Smooth muscle cell (in vitro differentiated cells): ENCODE results near the gene PIK3C2G. TPM values are rescaled to one million over a fixed set of nuclear protein-coding genes. Genes with fewer than 3 reads are reported as not detected.

ENCODE experiments used
- DNase-seq: peaks from one replicate; lab custom pipeline; 2025; ENCODE audit not compliant: unreplicated experiment; lab: John Stamatoyannopoulos, UW
- H2AFZ ChIP-seq: fragments of 200-600 bp; sonication (generic); 2 replicates; pipeline ENCODE4 v1.6.0; 2016; ENCODE audit warnings: antibody characterized with exemption, low read depth, mild to moderate bottlenecking
- H3F3A ChIP-seq: fragments of 200-600 bp; sonication (generic); 2 replicates; pipeline ENCODE4 v1.6.0; 2017; ENCODE audit warnings: antibody characterized with exemption, low read depth
- H3K27ac ChIP-seq: fragments of 200-600 bp; sonication (generic); 2 replicates; pipeline ENCODE4 v1.5.1; 2016; ENCODE audit warnings: low read depth, mild to moderate bottlenecking
- H3K27me3 ChIP-seq: fragments of 200-600 bp; sonication (generic); 2 replicates; pipeline ENCODE4 v1.6.1; 2016; ENCODE audit warnings: low read depth, mild to moderate bottlenecking
- H3K36me3 ChIP-seq: fragments of 200-600 bp; sonication (generic); 2 replicates; pipeline ENCODE4 v1.5.1; 2016; ENCODE audit warnings: low read depth
- H3K4me1 ChIP-seq: fragments of 200-600 bp; sonication (generic); 2 replicates; pipeline ENCODE4 v1.5.1; 2016; ENCODE audit warnings: low read depth
- H3K4me2 ChIP-seq: fragments of 200-600 bp; sonication (generic); 2 replicates; pipeline ENCODE4 v1.6.0; 2016; ENCODE audit warnings: mild to moderate bottlenecking
- H3K4me3 ChIP-seq: fragments of 200-600 bp; sonication (generic); 2 replicates; pipeline ENCODE4 v1.5.1; 2016; ENCODE audit warnings: mild to moderate bottlenecking
- H3K79me2 ChIP-seq: fragments of 200-600 bp; sonication (generic); 2 replicates; pipeline ENCODE4 v1.6.0; 2016; ENCODE audit warnings: low read depth, mild to moderate bottlenecking
- H3K9ac ChIP-seq: fragments of 200-600 bp; sonication (generic); 2 replicates; pipeline ENCODE4 v1.6.0; 2016; ENCODE audit warnings: low read depth
- H3K9me3 ChIP-seq: fragments of 200-600 bp; sonication (generic); replicated peaks from 2 replicates; pipeline ENCODE4 v1.5.1; 2016; ENCODE audit warnings: low read depth
- H4K20me1 ChIP-seq: fragments of 200-600 bp; sonication (generic); 2 replicates; pipeline ENCODE4 v1.6.0; 2016; ENCODE audit warnings: low read depth
- WGBS: methylation state at CpG from one replicate; pipeline ENCODE4 v1.1.7; 2016; ENCODE audit warnings: low lambda C conversion rate; 5-methylcytosine and 5-hydroxymethylcytosine counted together
- polyA plus RNA-seq: library from polyadenylated mRNA; unstranded; fragments of >200 nt; fragmentation: Nextera tagmentation; extraction: Ambion mirVana; gene quantifications from 2 replicates; pipeline ENCODE4 v1.2.1, GENCODE V29; 2016
- total RNA-seq: library from RNA; depleted of rRNA; stranded (reverse); fragments of >200 nt; gene quantifications from 2 replicates; pipeline ENCODE4 v1.2.3, GENCODE V29; 2014
- TF ChIP-seq, protein P1 (sequence below): fragments of 200-600 bp; sonication (generic); IDR thresholded peaks from 2 replicates; pipeline ENCODE4 v1.5.1; 2017; ENCODE audit warnings: borderline replicate concordance, mild to moderate bottlenecking, antibody characterized with exemption; ENCODE audit not compliant: insufficient read depth, poor library complexity, severe bottlenecking

PIK3C2G gene
- total and polyA plus RNA-seq, 2 experiments from 2014 or later: 0.63 TPM; not detected in 1

DNA sequence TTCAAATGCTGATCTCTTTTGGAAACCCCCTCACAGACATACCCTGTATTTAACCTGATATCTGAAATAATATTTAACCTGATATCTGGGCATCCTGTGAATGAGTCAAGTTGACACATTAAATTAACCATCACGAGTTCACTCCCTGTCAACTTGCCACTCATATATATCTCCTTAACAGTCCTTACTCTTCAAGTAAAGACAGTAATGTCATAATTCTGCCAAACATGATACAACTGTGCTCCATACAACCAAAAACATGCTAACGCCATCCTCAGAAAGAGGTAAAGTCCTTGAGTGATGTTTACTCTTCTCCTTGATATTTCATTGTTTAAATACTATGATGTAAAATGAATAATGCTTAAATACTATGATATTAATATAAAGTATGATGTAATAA lies 371.5 kb downstream of the PIK3C2G start:
- TF ChIP-seq, protein P1, sequence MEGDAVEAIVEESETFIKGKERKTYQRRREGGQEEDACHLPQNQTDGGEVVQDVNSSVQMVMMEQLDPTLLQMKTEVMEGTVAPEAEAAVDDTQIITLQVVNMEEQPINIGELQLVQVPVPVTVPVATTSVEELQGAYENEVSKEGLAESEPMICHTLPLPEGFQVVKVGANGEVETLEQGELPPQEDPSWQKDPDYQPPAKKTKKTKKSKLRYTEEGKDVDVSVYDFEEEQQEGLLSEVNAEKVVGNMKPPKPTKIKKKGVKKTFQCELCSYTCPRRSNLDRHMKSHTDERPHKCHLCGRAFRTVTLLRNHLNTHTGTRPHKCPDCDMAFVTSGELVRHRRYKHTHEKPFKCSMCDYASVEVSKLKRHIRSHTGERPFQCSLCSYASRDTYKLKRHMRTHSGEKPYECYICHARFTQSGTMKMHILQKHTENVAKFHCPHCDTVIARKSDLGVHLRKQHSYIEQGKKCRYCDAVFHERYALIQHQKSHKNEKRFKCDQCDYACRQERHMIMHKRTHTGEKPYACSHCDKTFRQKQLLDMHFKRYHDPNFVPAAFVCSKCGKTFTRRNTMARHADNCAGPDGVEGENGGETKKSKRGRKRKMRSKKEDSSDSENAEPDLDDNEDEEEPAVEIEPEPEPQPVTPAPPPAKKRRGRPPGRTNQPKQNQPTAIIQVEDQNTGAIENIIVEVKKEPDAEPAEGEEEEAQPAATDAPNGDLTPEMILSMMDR: no peak
- WGBS: 80% methylated on average over 2 of the region's 2 CpGs
- Histone ChIP-seq H3K4me2 (no peak overlapping the region), H4K20me1 (no peaks in the 10 kb centered on the region), H3K4me1 (no peaks in the 10 kb centered on the region), H2AFZ (no peak overlapping the region), H3K27ac (no peak overlapping the region), H3K9ac (no peak overlapping the region), H3K9me3 (no peaks in the 10 kb centered on the region), H3K27me3 (no peaks in the 10 kb centered on the region), H3K4me3 (no peak overlapping the region), H3K79me2 (no peaks in the 10 kb centered on the region), H3K36me3 (no peaks in the 10 kb centered on the region), H3F3A (no peaks in the 10 kb centered on the region)
- no peak for DNase-seq

DNA sequence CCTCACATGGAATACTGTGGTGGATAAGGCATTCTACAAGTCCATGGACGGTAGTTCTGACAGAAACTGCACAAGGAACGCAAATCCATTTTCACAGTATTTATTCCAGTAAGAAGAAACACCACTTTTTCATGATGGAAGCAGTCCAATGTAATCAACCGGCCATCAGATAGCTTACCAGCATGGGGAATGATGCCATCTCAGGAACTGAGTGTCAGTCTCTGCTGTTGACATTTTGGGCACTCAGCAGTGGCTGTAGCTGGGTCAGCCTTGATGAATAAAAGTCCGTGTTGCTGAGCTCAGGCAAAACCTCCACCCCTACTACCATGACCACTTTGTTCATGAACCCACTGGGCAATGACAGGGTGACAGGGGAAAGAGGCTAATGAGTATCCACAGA lies 373.1 kb downstream of the PIK3C2G start:
- TF ChIP-seq, protein P1: no peak
- Histone ChIP-seq H3K9me3 (no peaks in the 10 kb centered on the region), H4K20me1 (no peaks in the 10 kb centered on the region), H2AFZ (no peak overlapping the region), H3K9ac (no peak overlapping the region), H3K4me1 (no peaks in the 10 kb centered on the region), H3K36me3 (no peaks in the 10 kb centered on the region), H3F3A (no peaks in the 10 kb centered on the region), H3K4me3 (no peak overlapping the region), H3K27me3 (no peaks in the 10 kb centered on the region), H3K27ac (no peak overlapping the region), H3K4me2 (no peak overlapping the region), H3K79me2 (no peaks in the 10 kb centered on the region)
- WGBS: 83% methylated on average over 4 of the region's 4 CpGs
- DNase-seq: no peak

DNA sequence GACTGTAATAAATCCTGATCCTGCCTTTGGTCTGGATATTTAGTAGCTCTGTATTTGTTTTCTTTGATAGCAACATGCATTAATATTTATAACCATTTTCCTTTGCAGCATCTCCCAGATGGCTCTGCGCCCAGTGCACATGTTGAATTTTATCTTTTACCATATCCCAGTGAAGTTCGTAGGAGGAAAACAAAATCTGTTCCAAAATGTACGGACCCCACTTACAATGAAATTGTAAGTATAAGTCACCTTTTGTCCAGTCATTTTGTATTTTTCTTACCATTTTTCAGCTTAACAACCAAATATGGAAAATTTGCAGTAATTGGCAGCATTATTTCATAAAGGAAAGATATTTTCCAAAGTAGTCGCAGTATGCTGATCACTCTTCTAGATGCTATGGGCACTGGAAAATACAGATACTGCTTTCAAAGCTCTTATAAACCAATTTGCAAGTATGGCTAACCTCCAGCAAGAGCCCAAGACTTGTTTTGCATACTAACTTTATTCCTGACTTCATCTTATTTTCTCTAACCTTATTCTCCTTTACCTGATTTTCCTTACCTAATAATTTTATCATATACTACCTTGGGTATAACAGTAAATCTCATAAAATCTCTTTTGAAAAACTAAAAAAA lies 379.1 kb downstream of the PIK3C2G start:
- no peaks in the 10 kb centered on the region for H3K9me3 ChIP-seq
- no peaks in the 10 kb centered on the region for H4K20me1 ChIP-seq
- H3K9ac ChIP-seq: no peak overlapping the region
- no peak overlapping the region for H3K27ac ChIP-seq
- H3K4me3 ChIP-seq: no peak overlapping the region
- H3K27me3 ChIP-seq: no peaks in the 10 kb centered on the region
- no peaks in the 10 kb centered on the region for H3F3A ChIP-seq
- H3K36me3 ChIP-seq: no peaks in the 10 kb centered on the region
- TF ChIP-seq, protein P1: no peak
- 88% methylated on average over 4 of the region's 4 CpGs for WGBS
- H2AFZ ChIP-seq: no peak overlapping the region
- no peaks in the 10 kb centered on the region for H3K79me2 ChIP-seq
- no peak for DNase-seq
- no peaks in the 10 kb centered on the region for H3K4me1 ChIP-seq
- no peak overlapping the region for H3K4me2 ChIP-seq

DNA sequence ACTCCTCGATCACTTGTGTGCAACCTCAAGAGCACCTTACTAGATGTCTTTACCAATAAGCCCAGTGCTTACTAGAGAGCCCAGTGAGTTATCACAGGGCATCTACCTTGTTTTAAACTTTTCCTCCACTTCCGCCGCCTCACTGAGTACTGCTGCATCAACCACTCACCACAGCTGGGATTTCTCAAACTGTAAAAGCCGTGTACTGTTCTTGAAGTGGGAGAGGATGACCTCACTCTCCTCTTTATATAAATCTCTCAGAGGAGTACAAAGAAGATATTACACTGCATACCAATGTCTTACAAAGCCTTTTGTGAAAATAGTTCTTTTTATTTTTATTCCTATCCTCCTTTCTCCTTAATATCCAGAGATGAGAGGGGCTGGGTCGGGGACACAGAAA lies 382.4 kb downstream of the PIK3C2G start:
- Histone ChIP-seq H3F3A (no peaks in the 10 kb centered on the region), H2AFZ (peak overlapping the region; percentile 27), H3K4me1 (no peaks in the 10 kb centered on the region), H3K36me3 (no peaks in the 10 kb centered on the region), H3K4me3 (no peak overlapping the region), H3K79me2 (no peaks in the 10 kb centered on the region), H3K4me2 (peak overlapping the region; percentile 44), H3K9ac (no peak overlapping the region), H3K27me3 (no peaks in the 10 kb centered on the region), H3K9me3 (no peaks in the 10 kb centered on the region), H3K27ac (no peak overlapping the region), H4K20me1 (no peaks in the 10 kb centered on the region)
- DNase-seq: no peak
- WGBS: 52% methylated on average over 5 of the region's 5 CpGs
- TF ChIP-seq, protein P1: no peak
